H9 (cell line): ENCODE measurements around the gene RASA3. TPM values are rescaled to one million over a fixed set of nuclear protein-coding genes. Genes with fewer than 3 reads are reported as not detected.

Experiments used
- DNase-seq: peaks from one replicate; pipeline ENCODE4 v3.0.0-alpha.2; 2017
- H2AFZ ChIP-seq: one replicate; pipeline ENCODE4 v1.6.1; 2013; ENCODE audit warnings: mild to moderate bottlenecking, low read length, control low read depth, moderate library complexity
- H2AK5ac ChIP-seq: 2 replicates; pipeline ENCODE4 v1.6.1; 2013; ENCODE audit warnings: low read length, control low read depth, mixed read lengths; ENCODE audit not compliant: insufficient read length
- H2BK120ac ChIP-seq: one replicate; pipeline ENCODE4 v1.6.1; 2013; ENCODE audit warnings: low read depth, mild to moderate bottlenecking, low read length, control low read depth, inconsistent platforms; ENCODE audit not compliant: poor library complexity, severe bottlenecking
- H2BK12ac ChIP-seq: 2 replicates; pipeline ENCODE4 v1.6.1; 2013; ENCODE audit warnings: low read length, control low read depth, mixed read lengths, low read depth; ENCODE audit not compliant: insufficient read length
- H2BK15ac ChIP-seq: 2 replicates; pipeline ENCODE4 v1.6.1; 2013; ENCODE audit warnings: low read depth, low read length, control low read depth
- H2BK20ac ChIP-seq: one replicate; pipeline ENCODE4 v1.6.1; 2013; ENCODE audit warnings: low read depth, mild to moderate bottlenecking, low read length, control low read depth, inconsistent platforms; ENCODE audit not compliant: poor library complexity, severe bottlenecking
- H2BK5ac ChIP-seq: 2 replicates; pipeline ENCODE4 v1.6.1; 2013; ENCODE audit warnings: low read length, control low read depth, mixed read lengths; ENCODE audit not compliant: insufficient read length
- H3K14ac ChIP-seq: 2 replicates; pipeline ENCODE4 v1.6.1; 2013; ENCODE audit warnings: low read length, control low read depth; ENCODE audit not compliant: insufficient read depth
- H3K18ac ChIP-seq: 2 replicates; pipeline ENCODE4 v1.6.1; 2013; ENCODE audit warnings: low read depth, mild to moderate bottlenecking, mixed read lengths, low read length, control low read depth; ENCODE audit not compliant: insufficient read length
- H3K23ac ChIP-seq: 2 replicates; pipeline ENCODE4 v1.6.1; 2013; ENCODE audit warnings: low read length, control low read depth, mixed read lengths, low read depth; ENCODE audit not compliant: insufficient read length
- H3K23me2 ChIP-seq: 2 replicates; pipeline ENCODE4 v1.6.1; 2013; ENCODE audit warnings: low read depth, mild to moderate bottlenecking, mixed read lengths, low read length, control low read depth; ENCODE audit not compliant: insufficient read length, poor library complexity, severe bottlenecking
- H3K27ac ChIP-seq: 2 replicates; pipeline ENCODE4 v1.5.1; 2013; ENCODE audit warnings: low read length, control low read depth, mixed read lengths, low read depth; ENCODE audit not compliant: insufficient read length
- H3K27me3 ChIP-seq: 2 replicates; pipeline ENCODE4 v1.6.1; 2013; ENCODE audit warnings: low read length, control low read depth, inconsistent platforms; ENCODE audit not compliant: insufficient read depth
- H3K4ac ChIP-seq: 2 replicates; pipeline ENCODE4 v1.6.1; 2013; ENCODE audit warnings: low read depth, mild to moderate bottlenecking, control low read depth, inconsistent platforms, low read length, moderate library complexity
- H3K4me1 ChIP-seq: 2 replicates; pipeline ENCODE4 v1.6.1; 2013; ENCODE audit warnings: low read length, control low read depth, inconsistent platforms; ENCODE audit not compliant: insufficient read depth
- H3K4me2 ChIP-seq: 2 replicates; pipeline ENCODE4 v1.6.1; 2013; ENCODE audit warnings: low read length, control low read depth, mixed read lengths; ENCODE audit not compliant: insufficient read length, insufficient read depth
- H3K56ac ChIP-seq: 2 replicates; pipeline ENCODE4 v1.6.1; 2013; ENCODE audit warnings: low read depth, mild to moderate bottlenecking, mixed read lengths, low read length, control low read depth; ENCODE audit not compliant: insufficient read length
- H3K79me1 ChIP-seq: 2 replicates; pipeline ENCODE4 v1.6.1; 2013; ENCODE audit warnings: low read depth, mild to moderate bottlenecking, moderate library complexity, low read length, control low read depth, inconsistent platforms; ENCODE audit not compliant: insufficient read depth, poor library complexity, severe bottlenecking
- H3K79me2 ChIP-seq: 2 replicates; pipeline ENCODE4 v1.6.1; 2013; ENCODE audit warnings: low read length, control low read depth, inconsistent platforms; ENCODE audit not compliant: insufficient read depth
- H3K9ac ChIP-seq: 2 replicates; pipeline ENCODE4 v1.6.1; 2013; ENCODE audit warnings: low read length, control low read depth, mixed read lengths; ENCODE audit not compliant: insufficient read length; ENCODE audit errors: extremely low read depth
- H3K9me3 ChIP-seq: one replicate; pipeline ENCODE4 v1.6.1; 2013; ENCODE audit warnings: low read depth, low read length, inconsistent platforms; ENCODE audit not compliant: control insufficient read depth
- H3T11ph ChIP-seq: one replicate; pipeline ENCODE4 v1.6.1; 2013; ENCODE audit warnings: mild to moderate bottlenecking, low read length, control low read depth, inconsistent platforms
- H4K20me1 ChIP-seq: one replicate; pipeline ENCODE4 v1.6.1; 2013; ENCODE audit not compliant: control insufficient read depth, insufficient read length, insufficient read depth
- H4K5ac ChIP-seq: 2 replicates; pipeline ENCODE4 v1.6.1; 2013; ENCODE audit warnings: low read depth, mild to moderate bottlenecking, mixed read lengths, low read length, control low read depth; ENCODE audit not compliant: insufficient read length
- H4K8ac ChIP-seq: replicated peaks from 2 replicates; pipeline ENCODE4 v1.6.1; 2013; ENCODE audit warnings: low read length, control low read depth, mixed read lengths, low read depth; ENCODE audit not compliant: insufficient read length
- H4K91ac ChIP-seq: 2 replicates; pipeline ENCODE4 v1.6.1; 2013; ENCODE audit warnings: low read depth, mild to moderate bottlenecking, moderate library complexity, mixed read lengths, low read length, control low read depth; ENCODE audit not compliant: insufficient read length
- H3K27ac Mint-ChIP-seq, 3 experiments: 2 replicates in 2 of 3; 3 replicates in 1 of 3; pipeline ENCODE4 v1.8.0; 2020 to 2021; ENCODE audit warnings: mixed read lengths in 3 of 3, mild to moderate bottlenecking in 1 of 3, moderate library complexity in 1 of 3
- H3K27me3 Mint-ChIP-seq: 2 replicates; pipeline ENCODE4 v1.8.0; 2021; ENCODE audit warnings: low read depth, mild to moderate bottlenecking, moderate library complexity, mixed read lengths
- H3K36me3 Mint-ChIP-seq, 3 experiments: 2 replicates in 2 of 3; 3 replicates in 1 of 3; pipeline ENCODE4 v1.8.0; 2020 to 2021; ENCODE audit warnings: low read depth in 3 of 3, mixed read lengths in 3 of 3; ENCODE audit not compliant: insufficient read depth in 1 of 3
- H3K4me1 Mint-ChIP-seq, 2 experiments: 2 replicates each; pipeline ENCODE4 v1.8.0; 2020; ENCODE audit warnings: mixed read lengths in 2 of 2
- H3K4me3 Mint-ChIP-seq, 2 experiments: 2 replicates in 1 of 2; 3 replicates in 1 of 2; pipeline ENCODE4 v1.8.0; 2020 to 2021; ENCODE audit warnings: mild to moderate bottlenecking in 2 of 2, mixed read lengths in 2 of 2, moderate library complexity in 1 of 2
- H3K9me3 Mint-ChIP-seq, 2 experiments: 2 replicates in 1 of 2; 3 replicates in 1 of 2; pipeline ENCODE4 v1.8.0; 2020; ENCODE audit warnings: mild to moderate bottlenecking in 2 of 2, mixed read lengths in 2 of 2, moderate library complexity in 1 of 2
- WGBS: extraction: QIAGEN DNeasy Blood & Tissue Kit; methylation state at CpG from one replicate; pipeline ENCODE4 v1.1.7; 2013; ENCODE audit warnings: missing lambda C conversion rate, low lambda C conversion rate, mixed read lengths; ENCODE audit not compliant: insufficient read length; ENCODE audit errors: extremely low coverage; 5-methylcytosine and 5-hydroxymethylcytosine counted together
- total RNA-seq: library from RNA; stranded (reverse); gene quantifications from 2 replicates; pipeline ENCODE4 v1.2.1, GENCODE V29; 2021
- TF ChIP-seq, protein P1 (sequence below): fragments of 200-600 bp; sonication (generic); conservative IDR thresholded peaks from 3 replicates; pipeline ENCODE4 v1.8.0; 2021; ENCODE audit warnings: antibody characterized with exemption, mild to moderate bottlenecking

RASA3 gene
- total RNA-seq, 1 experiment from 2014 or later = 12.3 TPM

DNA sequence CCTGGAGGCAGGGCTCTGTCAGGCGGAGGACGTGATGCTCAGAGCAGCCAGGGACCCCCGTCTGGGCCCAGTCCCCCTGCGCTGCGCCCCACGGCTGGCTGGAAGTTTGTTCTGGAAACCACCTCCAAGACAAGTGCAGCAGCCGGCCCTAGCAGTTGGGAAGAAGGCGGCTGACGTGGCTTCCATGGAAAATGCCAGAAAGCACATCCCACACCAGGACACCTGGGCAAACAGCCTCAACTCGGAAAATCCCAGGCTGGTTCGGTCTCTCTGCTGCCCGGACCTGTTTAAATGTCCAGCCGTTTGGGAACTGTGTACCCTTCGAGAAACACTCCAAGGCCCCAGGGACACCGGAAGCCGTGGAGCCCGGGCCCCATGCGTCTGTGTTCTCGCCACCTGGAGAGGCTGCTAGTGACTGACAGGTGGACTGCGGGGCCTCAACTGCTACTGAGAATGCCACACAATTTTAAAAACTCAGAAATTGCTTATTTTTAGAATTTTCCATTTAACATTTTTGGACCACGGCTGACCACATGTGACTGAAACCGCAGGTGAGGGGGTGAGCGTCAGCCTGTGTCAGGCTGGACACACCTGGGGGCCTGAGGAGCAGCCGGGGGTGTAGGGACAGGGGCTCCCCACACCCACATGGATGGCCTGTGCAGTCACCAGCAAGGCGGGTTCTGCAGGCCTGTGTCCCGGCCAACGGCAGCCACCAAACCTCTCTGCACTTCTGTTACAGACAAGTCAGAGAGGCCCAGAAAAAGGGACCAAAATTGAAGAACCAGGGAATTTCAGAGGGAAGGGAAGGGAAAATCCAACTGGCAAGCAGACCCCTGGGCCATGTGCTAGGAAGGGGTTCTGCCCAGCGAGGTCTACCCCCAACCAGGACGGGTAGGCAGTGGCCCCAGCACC lies 31.7 kb downstream of the RASA3 start:
- no peaks in the 10 kb centered on the region; the same call in 1 of the 2 replicates for H3K79me2 ChIP-seq
- H3K9ac ChIP-seq = no peak overlapping the region
- H3K4me2 ChIP-seq = no peak overlapping the region
- Mint-ChIP-seq H3K4me3 (no peak overlapping the region), H3K36me3 (peaks cover 0 to 2% (median 0%) of the 10 kb centered on the region in 3 experiments; a peak in 3 of 7 replicates), H3K27me3 (no peaks in the 10 kb centered on the region; the same call in 1 of the 2 replicates), H3K27ac (peak overlapping the region in 2 of 3 experiments; percentile 90 to 91; a peak in 3 of 7 replicates), H3K4me1 (peaks cover 9 to 18% of the 10 kb centered on the region in 2 experiments), H3K9me3 (peaks cover 3 to 6% of the 10 kb centered on the region in 2 experiments; a peak in 3 of 5 replicates)
- no CpG with 5 or more reads among the region's 29 CpGs for WGBS
- H3K14ac ChIP-seq = no peak overlapping the region; the same call in 1 of the 2 replicates
- H3K4me1 ChIP-seq = no peaks in the 10 kb centered on the region
- H3K4ac ChIP-seq = no peak overlapping the region
- H3K23ac ChIP-seq = no peak overlapping the region
- H2AK5ac ChIP-seq = no peak overlapping the region
- no peak overlapping the region for H2BK12ac ChIP-seq
- no peak overlapping the region for H3K56ac ChIP-seq
- no peak overlapping the region for H4K91ac ChIP-seq
- TF ChIP-seq, protein P1, sequence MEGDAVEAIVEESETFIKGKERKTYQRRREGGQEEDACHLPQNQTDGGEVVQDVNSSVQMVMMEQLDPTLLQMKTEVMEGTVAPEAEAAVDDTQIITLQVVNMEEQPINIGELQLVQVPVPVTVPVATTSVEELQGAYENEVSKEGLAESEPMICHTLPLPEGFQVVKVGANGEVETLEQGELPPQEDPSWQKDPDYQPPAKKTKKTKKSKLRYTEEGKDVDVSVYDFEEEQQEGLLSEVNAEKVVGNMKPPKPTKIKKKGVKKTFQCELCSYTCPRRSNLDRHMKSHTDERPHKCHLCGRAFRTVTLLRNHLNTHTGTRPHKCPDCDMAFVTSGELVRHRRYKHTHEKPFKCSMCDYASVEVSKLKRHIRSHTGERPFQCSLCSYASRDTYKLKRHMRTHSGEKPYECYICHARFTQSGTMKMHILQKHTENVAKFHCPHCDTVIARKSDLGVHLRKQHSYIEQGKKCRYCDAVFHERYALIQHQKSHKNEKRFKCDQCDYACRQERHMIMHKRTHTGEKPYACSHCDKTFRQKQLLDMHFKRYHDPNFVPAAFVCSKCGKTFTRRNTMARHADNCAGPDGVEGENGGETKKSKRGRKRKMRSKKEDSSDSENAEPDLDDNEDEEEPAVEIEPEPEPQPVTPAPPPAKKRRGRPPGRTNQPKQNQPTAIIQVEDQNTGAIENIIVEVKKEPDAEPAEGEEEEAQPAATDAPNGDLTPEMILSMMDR = no peak
- no peak for DNase-seq
- no peaks in the 10 kb centered on the region for H3K27me3 ChIP-seq
- no peaks in the 10 kb centered on the region for H3K79me1 ChIP-seq
- peak overlapping the region; percentile 32 for H3K18ac ChIP-seq
- no peak overlapping the region for H4K5ac ChIP-seq
- H3K27ac ChIP-seq = no peak overlapping the region
- no peak overlapping the region for H2AFZ ChIP-seq
- H2BK120ac ChIP-seq = no peak overlapping the region
- H2BK15ac ChIP-seq = no peak overlapping the region
- no peak overlapping the region for H2BK20ac ChIP-seq
- H4K8ac ChIP-seq = no peak overlapping the region
- H4K20me1 ChIP-seq = no peaks in the 10 kb centered on the region
- H2BK5ac ChIP-seq = no peak overlapping the region
- no peaks in the 10 kb centered on the region for H3K23me2 ChIP-seq
- H3K9me3 ChIP-seq = no peaks in the 10 kb centered on the region
- H3T11ph ChIP-seq = no peak overlapping the region
